ENCODE measurements around the gene ZNF350. TPM values are rescaled to one million over a fixed set of nuclear protein-coding genes. Genes with fewer than 3 reads are reported as not detected.
A peak's percentile ranks its signal among the peaks of the same experiment; 100 is the strongest.

The ZNF350 gene
- total and polyA plus RNA-seq, 2 experiments from 2014 or later = 7.3 to 7.5 TPM

GRCh38 chr19:51948975-51949374, 37.7 kb downstream of the ZNF350 start:
- no peaks in the 10 kb centered on the region for H3F3A ChIP-seq (ENCODE audit: insufficient read depth)
- in situ Hi-C loops (cut with MboI) = no loop called here
- H3K4me2 ChIP-seq (ENCODE audit: unreplicated experiment) = peak overlapping the region; percentile 36
- H4K20me1 ChIP-seq (ENCODE audit: insufficient read depth) = no peaks in the 10 kb centered on the region
- H3K9ac ChIP-seq = peak overlapping the region; percentile 71
- 10 to 15% methylated on average over 25 of the region's 25 CpGs for WGBS, 2 experiments (ENCODE audit: low coverage in 1 of 2, low lambda C conversion rate in 2 of 2, missing lambda C conversion rate in 2 of 2)
- peak; percentile 57 for DNase-seq
- no peaks in the 10 kb centered on the region for H3K9me2 ChIP-seq (ENCODE audit: insufficient read depth)
- TF ChIP-seq EZH2 (IDR thresholded peaks at IDR 0.05; ENCODE audit: insufficient read depth, poor library complexity, severe bottlenecking) (no peak), EZH2phosphoT487 (IDR thresholded peaks at IDR 0.05; ENCODE audit: insufficient read depth, low read depth) (no peak)
- H3K27me3 ChIP-seq (replicated peaks; ENCODE audit: insufficient read depth) = no peaks in the 10 kb centered on the region
- H3K4me3 ChIP-seq = peak overlapping the region; percentile 67
- H3K4me1 ChIP-seq (ENCODE audit: insufficient read depth) = no peaks in the 10 kb centered on the region
- peaks cover 32% of the 10 kb centered on the region for H3K36me3 ChIP-seq (ENCODE audit: low read depth)
- no peaks in the 10 kb centered on the region for H3K79me2 ChIP-seq (ENCODE audit: insufficient read depth)
- H3K9me3 ChIP-seq (ENCODE audit: low read depth) = no peaks in the 10 kb centered on the region
- peak overlapping the region; percentile 18 for H3K27ac ChIP-seq
- H2AFZ ChIP-seq = peak overlapping the region; percentile 86

GRCh38 chr19:51946602-51947001, 40.0 kb downstream of the ZNF350 start:
- WGBS, 2 experiments (ENCODE audit: low coverage in 1 of 2, low lambda C conversion rate in 2 of 2, missing lambda C conversion rate in 2 of 2) = 86 to 90% methylated on average over 1 of the region's 1 CpG
- no peak for TF ChIP-seq EZH2 (IDR thresholded peaks at IDR 0.05; ENCODE audit: insufficient read depth, poor library complexity, severe bottlenecking)
- TF ChIP-seq EZH2phosphoT487 (IDR thresholded peaks at IDR 0.05; ENCODE audit: insufficient read depth, low read depth) = no peak
- Histone ChIP-seq H3K4me3 (no peak overlapping the region), H3K27ac (no peak overlapping the region), H4K20me1 (ENCODE audit: insufficient read depth) (no peaks in the 10 kb centered on the region), H3F3A (ENCODE audit: insufficient read depth) (no peaks in the 10 kb centered on the region), H3K9me2 (ENCODE audit: insufficient read depth) (no peaks in the 10 kb centered on the region), H3K9me3 (ENCODE audit: low read depth) (no peaks in the 10 kb centered on the region), H3K4me2 (ENCODE audit: unreplicated experiment) (no peak overlapping the region), H3K27me3 (replicated peaks; ENCODE audit: insufficient read depth) (no peaks in the 10 kb centered on the region), H3K4me1 (ENCODE audit: insufficient read depth) (no peaks in the 10 kb centered on the region), H3K9ac (no peak overlapping the region), H3K79me2 (ENCODE audit: insufficient read depth) (no peaks in the 10 kb centered on the region), H3K36me3 (ENCODE audit: low read depth) (peaks cover 54% of the 10 kb centered on the region), H2AFZ (no peak overlapping the region)
- in situ Hi-C loops (cut with MboI) = no loop called here
- DNase-seq = no peak

DNA sequence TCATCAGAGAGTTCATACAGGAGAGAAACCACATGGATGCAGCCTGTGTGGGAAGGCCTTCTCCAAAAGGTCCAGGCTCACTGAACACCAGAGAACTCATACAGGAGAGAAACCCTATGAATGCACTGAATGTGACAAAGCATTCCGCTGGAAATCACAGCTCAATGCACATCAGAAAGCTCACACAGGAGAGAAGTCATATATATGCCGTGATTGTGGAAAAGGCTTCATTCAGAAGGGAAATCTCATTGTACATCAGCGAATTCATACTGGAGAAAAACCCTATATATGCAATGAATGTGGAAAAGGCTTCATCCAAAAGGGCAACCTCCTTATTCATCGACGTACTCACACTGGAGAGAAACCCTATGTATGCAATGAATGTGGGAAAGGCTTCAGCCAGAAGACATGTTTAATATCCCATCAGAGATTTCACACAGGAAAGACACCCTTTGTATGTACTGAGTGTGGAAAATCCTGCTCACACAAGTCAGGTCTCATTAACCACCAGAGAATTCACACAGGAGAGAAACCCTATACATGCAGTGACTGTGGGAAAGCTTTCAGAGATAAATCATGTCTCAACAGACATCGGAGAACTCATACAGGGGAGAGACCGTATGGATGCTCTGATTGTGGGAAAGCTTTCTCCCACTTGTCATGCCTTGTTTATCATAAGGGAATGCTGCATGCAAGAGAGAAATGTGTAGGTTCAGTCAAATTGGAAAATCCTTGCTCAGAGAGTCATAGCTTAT, 41.7 kb downstream of the ZNF350 start:
- H3F3A ChIP-seq (ENCODE audit: insufficient read depth) = no peaks in the 10 kb centered on the region
- TF ChIP-seq EZH2 (IDR thresholded peaks at IDR 0.05; ENCODE audit: insufficient read depth, poor library complexity, severe bottlenecking) (no peak), EZH2phosphoT487 (IDR thresholded peaks at IDR 0.05; ENCODE audit: insufficient read depth, low read depth) (no peak)
- peaks cover 69% of the 10 kb centered on the region for H3K36me3 ChIP-seq (ENCODE audit: low read depth)
- no peaks in the 10 kb centered on the region for H3K27me3 ChIP-seq (replicated peaks; ENCODE audit: insufficient read depth)
- 93 to 94% methylated on average over 7 of the region's 7 CpGs for WGBS, 2 experiments (ENCODE audit: low coverage in 1 of 2, low lambda C conversion rate in 2 of 2, missing lambda C conversion rate in 2 of 2)
- H3K9me3 ChIP-seq (ENCODE audit: low read depth) = no peaks in the 10 kb centered on the region
- no peaks in the 10 kb centered on the region for H3K79me2 ChIP-seq (ENCODE audit: insufficient read depth)
- no peak overlapping the region for H2AFZ ChIP-seq
- H3K9ac ChIP-seq = no peak overlapping the region
- peak; percentile 8 for DNase-seq
- H3K9me2 ChIP-seq (ENCODE audit: insufficient read depth) = no peaks in the 10 kb centered on the region
- no peaks in the 10 kb centered on the region for H4K20me1 ChIP-seq (ENCODE audit: insufficient read depth)
- in situ Hi-C loops (cut with MboI) = no loop called here
- no peak overlapping the region for H3K4me3 ChIP-seq
- H3K4me2 ChIP-seq (ENCODE audit: unreplicated experiment) = no peak overlapping the region
- H3K4me1 ChIP-seq (ENCODE audit: insufficient read depth) = no peaks in the 10 kb centered on the region
- no peak overlapping the region for H3K27ac ChIP-seq

DNA sequence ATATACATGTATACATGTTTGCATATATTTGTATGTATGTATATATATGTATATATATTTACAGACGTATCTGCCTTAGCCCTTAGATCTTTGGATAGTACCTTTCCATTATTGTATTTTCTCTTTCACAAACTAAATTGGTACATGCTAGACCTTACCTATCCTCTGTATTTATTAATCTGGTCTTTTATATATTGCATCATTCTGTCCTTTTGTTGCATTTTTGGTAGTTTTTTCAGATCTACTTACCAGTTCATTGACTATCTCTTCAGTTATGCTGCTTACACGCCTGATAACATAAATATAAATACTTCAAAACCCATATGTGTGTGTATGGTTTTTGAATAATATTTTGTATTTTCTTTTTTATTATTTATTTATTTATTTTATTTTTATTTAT, 47.7 kb downstream of the ZNF350 start:
- Histone ChIP-seq H3K9me3 (ENCODE audit: low read depth) (no peaks in the 10 kb centered on the region), H3K9me2 (ENCODE audit: insufficient read depth) (no peaks in the 10 kb centered on the region), H4K20me1 (ENCODE audit: insufficient read depth) (no peaks in the 10 kb centered on the region), H3K4me1 (ENCODE audit: insufficient read depth) (no peaks in the 10 kb centered on the region), H2AFZ (no peak overlapping the region), H3K27ac (no peak overlapping the region), H3K9ac (no peak overlapping the region), H3K4me3 (no peak overlapping the region), H3K4me2 (ENCODE audit: unreplicated experiment) (no peak overlapping the region), H3K79me2 (ENCODE audit: insufficient read depth) (no peaks in the 10 kb centered on the region), H3K36me3 (ENCODE audit: low read depth) (peaks cover 56% of the 10 kb centered on the region), H3K27me3 (replicated peaks; ENCODE audit: insufficient read depth) (no peaks in the 10 kb centered on the region), H3F3A (ENCODE audit: insufficient read depth) (no peaks in the 10 kb centered on the region)
- no peak for DNase-seq
- in situ Hi-C loops (cut with MboI) = no loop called here
- no peak for TF ChIP-seq EZH2phosphoT487 (IDR thresholded peaks at IDR 0.05; ENCODE audit: insufficient read depth, low read depth)
- no peak for TF ChIP-seq EZH2 (IDR thresholded peaks at IDR 0.05; ENCODE audit: insufficient read depth, poor library complexity, severe bottlenecking)
- WGBS, 2 experiments (ENCODE audit: low coverage in 1 of 2, low lambda C conversion rate in 2 of 2, missing lambda C conversion rate in 2 of 2) = 95% methylated on average over 2 of the region's 2 CpGs
